MM.1S (cell line): Measurements from ENCODE around the gene F13A1.

Experiments
- EZH2 ChIP-seq: fragments of 300-600 bp; sonication (generic); optimal IDR thresholded peaks from 2 replicates; pipeline ENCODE3; 2017; ENCODE audit warnings: low read depth, mild to moderate bottlenecking, antibody characterized with exemption, low read length, mixed read lengths
- TF ChIP-seq, protein P1 (sequence below): fragments of 300-600 bp; sonication (generic); IDR thresholded peaks from 2 replicates; pipeline ENCODE4 v1.5.1; 2016; ENCODE audit warnings: antibody characterized with exemption, low read length, mixed read lengths

DNA sequence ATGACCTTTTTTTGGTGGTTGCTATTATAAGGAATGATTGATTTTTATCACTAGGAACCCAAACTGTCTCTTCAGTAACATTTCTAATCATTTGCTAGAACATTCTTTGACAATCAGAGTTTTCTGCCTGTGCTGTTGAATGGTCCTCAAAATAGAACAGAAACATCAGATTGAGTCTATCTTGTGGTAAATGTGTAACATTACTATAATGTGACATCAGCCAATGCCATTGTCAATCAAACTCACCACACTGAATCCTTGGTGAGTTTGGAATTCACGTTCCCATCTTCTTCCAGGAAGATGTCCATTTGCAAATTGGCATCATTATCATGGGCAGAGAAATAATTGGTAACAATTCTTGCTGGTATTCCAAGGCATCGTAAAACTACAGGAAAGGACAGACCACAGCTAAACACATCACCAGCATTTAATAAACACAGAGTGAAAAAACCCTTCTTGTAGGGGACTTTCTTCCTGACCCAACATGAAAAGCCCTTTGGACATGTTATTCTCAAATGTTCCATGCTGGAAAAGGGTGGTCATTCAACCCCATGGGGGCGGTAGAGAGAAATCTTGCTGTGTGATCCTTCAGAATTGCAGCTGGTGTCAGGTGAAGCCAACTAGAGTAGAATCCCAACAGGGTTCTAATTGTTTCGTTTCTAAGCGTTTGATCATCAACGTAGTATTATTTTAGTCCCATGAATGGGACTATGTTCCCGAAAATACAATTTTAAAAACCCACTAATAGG is 98.5 kb downstream of the F13A1 start:
- TF ChIP-seq, protein P1, sequence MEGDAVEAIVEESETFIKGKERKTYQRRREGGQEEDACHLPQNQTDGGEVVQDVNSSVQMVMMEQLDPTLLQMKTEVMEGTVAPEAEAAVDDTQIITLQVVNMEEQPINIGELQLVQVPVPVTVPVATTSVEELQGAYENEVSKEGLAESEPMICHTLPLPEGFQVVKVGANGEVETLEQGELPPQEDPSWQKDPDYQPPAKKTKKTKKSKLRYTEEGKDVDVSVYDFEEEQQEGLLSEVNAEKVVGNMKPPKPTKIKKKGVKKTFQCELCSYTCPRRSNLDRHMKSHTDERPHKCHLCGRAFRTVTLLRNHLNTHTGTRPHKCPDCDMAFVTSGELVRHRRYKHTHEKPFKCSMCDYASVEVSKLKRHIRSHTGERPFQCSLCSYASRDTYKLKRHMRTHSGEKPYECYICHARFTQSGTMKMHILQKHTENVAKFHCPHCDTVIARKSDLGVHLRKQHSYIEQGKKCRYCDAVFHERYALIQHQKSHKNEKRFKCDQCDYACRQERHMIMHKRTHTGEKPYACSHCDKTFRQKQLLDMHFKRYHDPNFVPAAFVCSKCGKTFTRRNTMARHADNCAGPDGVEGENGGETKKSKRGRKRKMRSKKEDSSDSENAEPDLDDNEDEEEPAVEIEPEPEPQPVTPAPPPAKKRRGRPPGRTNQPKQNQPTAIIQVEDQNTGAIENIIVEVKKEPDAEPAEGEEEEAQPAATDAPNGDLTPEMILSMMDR, result peak; percentile 35
- no peak for TF ChIP-seq EZH2
